IMR-90 (cell line): ENCODE data around the gene FAM240A. TPM values are rescaled to one million over a fixed set of nuclear protein-coding genes. Genes with fewer than 3 reads are reported as not detected.

Source experiments
- ATAC-seq: fragments of 200-7000 bp; cut with Tn5 transposase; 2 replicates; pipeline ENCODE4 v1.9.1; 2020; ENCODE audit warnings: low read depth, mild to moderate bottlenecking, moderate library complexity
- BruUV-seq: library from RNA; stranded (reverse); fragments of 400-500 nt; replicated peaks from 2 replicates; lab custom pipeline; 2021; lab: Mats Ljungman, UMichigan
- CTCF ChIA-PET: fragments of 300-600 bp; formaldehyde crosslinking; extraction: SDS; loops from one replicate; lab custom pipeline; 2021; ENCODE audit warnings: antibody characterized with exemption; lab: Yijun Ruan, JAX
- POLR2A ChIA-PET: fragments of 300-600 bp; sonication (Branson Sonifier 250); formaldehyde crosslinking; loops from one replicate; lab custom pipeline; 2022; ENCODE audit warnings: antibody characterized with exemption; ENCODE audit not compliant: unreplicated experiment; lab: Charles Lee
- DNase-seq: peaks from one replicate; pipeline ENCODE4 v3.0.0; 2013
- H2AFZ ChIP-seq: replicated peaks from 2 replicates; pipeline ENCODE3; 2013; ENCODE audit warnings: low read length, mild to moderate bottlenecking; ENCODE audit not compliant: poor library complexity
- H2AK5ac ChIP-seq: 2 replicates; pipeline ENCODE4 v1.6.1; 2013; ENCODE audit warnings: low read depth, low read length, inconsistent platforms
- H2AK9ac ChIP-seq: replicated peaks from 2 replicates; pipeline ENCODE3; 2013; ENCODE audit warnings: mild to moderate bottlenecking, low read depth, low read length, moderate library complexity; ENCODE audit not compliant: poor library complexity
- H2BK120ac ChIP-seq: 2 replicates; pipeline ENCODE4 v1.6.1; 2013; ENCODE audit warnings: low read depth, low read length, inconsistent platforms
- H2BK15ac ChIP-seq: 3 replicates; pipeline ENCODE4 v1.6.1; 2013; ENCODE audit warnings: low read depth, low read length, inconsistent platforms
- H2BK20ac ChIP-seq: 2 replicates; pipeline ENCODE4 v1.6.1; 2013; ENCODE audit warnings: low read depth, mild to moderate bottlenecking, inconsistent platforms, low read length, moderate library complexity
- H2BK5ac ChIP-seq: 2 replicates; pipeline ENCODE4 v1.6.1; 2013; ENCODE audit warnings: mild to moderate bottlenecking, low read depth, low read length, inconsistent platforms; ENCODE audit not compliant: poor library complexity, severe bottlenecking
- H3K14ac ChIP-seq: replicated peaks from 2 replicates; pipeline ENCODE4 v1.6.1; 2013; ENCODE audit warnings: low read depth, low read length, inconsistent platforms
- H3K18ac ChIP-seq: 2 replicates; pipeline ENCODE4 v1.6.1; 2013; ENCODE audit warnings: low read depth, low read length, control low read depth
- H3K23ac ChIP-seq: 2 replicates; pipeline ENCODE4 v1.6.1; 2013; ENCODE audit warnings: low read depth, low read length, inconsistent platforms
- H3K27ac ChIP-seq: 2 replicates; pipeline ENCODE4 v1.5.1; 2013; ENCODE audit warnings: mild to moderate bottlenecking, control low read depth, low read length; ENCODE audit not compliant: insufficient read depth
- H3K27me3 ChIP-seq: 2 replicates; pipeline ENCODE4 v1.6.1; 2013; ENCODE audit warnings: low read length; ENCODE audit not compliant: control insufficient read depth, insufficient read depth
- H3K36me3 ChIP-seq: 2 replicates; pipeline ENCODE4 v1.6.1; 2013; ENCODE audit warnings: low read length, mixed read lengths; ENCODE audit not compliant: control insufficient read depth, insufficient read depth
- H3K4ac ChIP-seq: 2 replicates; pipeline ENCODE4 v1.6.1; 2013; ENCODE audit warnings: low read depth, low read length, inconsistent platforms
- H3K4me1 ChIP-seq: 2 replicates; pipeline ENCODE4 v1.6.1; 2013; ENCODE audit warnings: low read length, mixed read lengths; ENCODE audit not compliant: control insufficient read depth, insufficient read depth
- H3K4me2 ChIP-seq: 2 replicates; pipeline ENCODE4 v1.6.1; 2013; ENCODE audit warnings: low read depth, mild to moderate bottlenecking, control low read depth, low read length, moderate library complexity
- H3K4me3 ChIP-seq: 2 replicates; pipeline ENCODE4 v1.5.1; 2013; ENCODE audit warnings: low read depth, mild to moderate bottlenecking, control low read depth, low read length, moderate library complexity; ENCODE audit not compliant: insufficient read depth
- H3K56ac ChIP-seq: 2 replicates; pipeline ENCODE4 v1.6.1; 2013; ENCODE audit warnings: low read length, inconsistent platforms; ENCODE audit not compliant: insufficient read depth; ENCODE audit errors: extremely low read depth
- H3K79me1 ChIP-seq, 2 experiments: 2 replicates each; pipeline ENCODE4 v1.6.1; 2013; ENCODE audit warnings: low read length in 2 of 2, inconsistent platforms in 1 of 2, low read depth in 1 of 2
- H3K9ac ChIP-seq: 2 replicates; pipeline ENCODE4 v1.6.1; 2013; ENCODE audit warnings: low read depth, low read length, control low read depth
- H3K9me1 ChIP-seq: 2 replicates; pipeline ENCODE4 v1.6.1; 2013; ENCODE audit warnings: low read length, inconsistent platforms; ENCODE audit not compliant: insufficient read depth
- H3K9me3 ChIP-seq: 2 replicates; pipeline ENCODE4 v1.6.1; 2013; ENCODE audit warnings: low read length; ENCODE audit not compliant: control insufficient read depth, insufficient read depth
- H4K20me1 ChIP-seq: 2 replicates; pipeline ENCODE4 v1.6.1; 2013; ENCODE audit warnings: low read length, inconsistent platforms; ENCODE audit not compliant: insufficient read depth
- H4K5ac ChIP-seq: 2 replicates; pipeline ENCODE4 v1.6.1; 2013; ENCODE audit warnings: mild to moderate bottlenecking, low read depth, low read length, control low read depth
- H4K8ac ChIP-seq, 2 experiments: 2 replicates each; pipeline ENCODE4 v1.6.1; 2013; ENCODE audit warnings: low read depth in 2 of 2, low read length in 2 of 2, control low read depth in 1 of 2, inconsistent platforms in 1 of 2
- H4K91ac ChIP-seq: 2 replicates; pipeline ENCODE4 v1.6.1; 2013; ENCODE audit warnings: low read depth, low read length, inconsistent platforms; ENCODE audit not compliant: insufficient read depth
- CEBPB ChIP-seq: IDR thresholded peaks from 2 replicates; pipeline ENCODE4 v1.6.1; 2012; ENCODE audit warnings: low read depth, low read length, improper control_type of control experiment
- CHD1 ChIP-seq: IDR thresholded peaks from 2 replicates; pipeline ENCODE4 v1.6.1; 2012; ENCODE audit warnings: low read depth, low read length, improper control_type of control experiment
- CTCF ChIP-seq: conservative IDR thresholded peaks from 2 replicates; pipeline ENCODE4 v1.5.1; 2012; ENCODE audit warnings: mild to moderate bottlenecking, low read depth, low read length, improper control_type of control experiment
- ELK1 ChIP-seq: fragments of 150-350 bp; IDR thresholded peaks from 2 replicates; pipeline ENCODE4 v1.6.1; 2016; ENCODE audit warnings: low read depth, mild to moderate bottlenecking, low read length, moderate library complexity, borderline replicate concordance
- FOS ChIP-seq: fragments of 150-350 bp; IDR thresholded peaks from 2 replicates; pipeline ENCODE4 v1.6.1; 2016; ENCODE audit warnings: low read depth, low read length
- MAFK ChIP-seq: IDR thresholded peaks from 2 replicates; pipeline ENCODE4 v1.6.1; 2012; ENCODE audit warnings: low read depth, low read length, improper control_type of control experiment
- MAZ ChIP-seq: IDR thresholded peaks from 2 replicates; pipeline ENCODE4 v1.6.1; 2012; ENCODE audit warnings: low read depth, mild to moderate bottlenecking, low read length, improper control_type of control experiment, moderate library complexity, borderline replicate concordance
- MXI1 ChIP-seq: IDR thresholded peaks from 2 replicates; pipeline ENCODE4 v1.6.1; 2012; ENCODE audit warnings: low read depth, mild to moderate bottlenecking, low read length, moderate library complexity, borderline replicate concordance
- NFE2L2 ChIP-seq: fragments of 150-350 bp; IDR thresholded peaks from 2 replicates; pipeline ENCODE4 v1.6.1; 2016; ENCODE audit warnings: low read depth, mild to moderate bottlenecking, low read length
- POLR2A ChIP-seq: IDR thresholded peaks from 2 replicates; pipeline ENCODE4 v1.6.1; 2012; ENCODE audit warnings: mild to moderate bottlenecking, low read depth, low read length
- RAD21 ChIP-seq: IDR thresholded peaks from 2 replicates; pipeline ENCODE4 v1.6.1; 2012; ENCODE audit warnings: low read length, improper control_type of control experiment
- RCOR1 ChIP-seq: IDR thresholded peaks from 2 replicates; pipeline ENCODE4 v1.6.1; 2012; ENCODE audit warnings: mild to moderate bottlenecking, low read length, improper control_type of control experiment; ENCODE audit not compliant: insufficient replicate concordance
- RFX5 ChIP-seq: IDR thresholded peaks from 2 replicates; pipeline ENCODE4 v1.8.0; 2012; ENCODE audit warnings: low read depth, mild to moderate bottlenecking, low read length, moderate library complexity
- SMC3 ChIP-seq: fragments of 150-350 bp; IDR thresholded peaks from 2 replicates; pipeline ENCODE4 v1.6.1; 2016; ENCODE audit warnings: low read depth, mild to moderate bottlenecking, antibody characterized with exemption, low read length, moderate library complexity
- WGBS, 2 experiments: methylation state at CpG; one replicate each; pipeline versions ENCODE4 v1.1.5 to v1.1.7; 2013; ENCODE audit warnings: missing lambda C conversion rate in 2 of 2; ENCODE audit not compliant: insufficient read length in 1 of 2; ENCODE audit errors: extremely low coverage in 2 of 2; 5-methylcytosine and 5-hydroxymethylcytosine counted together
- dilution Hi-C: fragments of 300-500 bp; cut with HindIII; formaldehyde crosslinking; loops from one replicate; pipeline ENCODE4 v1.14.3; 2018; ENCODE audit warnings: low sequenced_read_pairs; ENCODE audit not compliant: unreplicated experiment
- in situ Hi-C: fragments of 300-500 bp; cut with MboI; formaldehyde crosslinking; loops from 3 replicates; pipeline ENCODE4 v1.14.3; 2019; ENCODE audit warnings: low sequenced_read_pairs, inconsistent platforms, mixed read lengths
- intact Hi-C: fragments of 100-400 bp; cut with micrococcal nuclease; formaldehyde crosslinking; loops from 2 replicates; pipeline ENCODE4 v1.10.0; 2022
- polyA plus RNA-seq, 3 experiments: library from polyadenylated mRNA; depleted of rRNA; stranded (reverse); fragments of >200 nt; gene quantifications; 2 replicates each; pipeline ENCODE4 v1.2.3, GENCODE V29; 2012; ENCODE audit warnings: low replicate concordance in 1 of 3
- total RNA-seq: library from RNA; depleted of rRNA; stranded (reverse); fragments of >200 nt; gene quantifications from 2 replicates; pipeline ENCODE4 v1.2.3, GENCODE V29; 2012

FAM240A gene
- total and polyA plus RNA-seq, 2 of the 4 experiments (the other 2 are of a cell fraction): not detected

DNA sequence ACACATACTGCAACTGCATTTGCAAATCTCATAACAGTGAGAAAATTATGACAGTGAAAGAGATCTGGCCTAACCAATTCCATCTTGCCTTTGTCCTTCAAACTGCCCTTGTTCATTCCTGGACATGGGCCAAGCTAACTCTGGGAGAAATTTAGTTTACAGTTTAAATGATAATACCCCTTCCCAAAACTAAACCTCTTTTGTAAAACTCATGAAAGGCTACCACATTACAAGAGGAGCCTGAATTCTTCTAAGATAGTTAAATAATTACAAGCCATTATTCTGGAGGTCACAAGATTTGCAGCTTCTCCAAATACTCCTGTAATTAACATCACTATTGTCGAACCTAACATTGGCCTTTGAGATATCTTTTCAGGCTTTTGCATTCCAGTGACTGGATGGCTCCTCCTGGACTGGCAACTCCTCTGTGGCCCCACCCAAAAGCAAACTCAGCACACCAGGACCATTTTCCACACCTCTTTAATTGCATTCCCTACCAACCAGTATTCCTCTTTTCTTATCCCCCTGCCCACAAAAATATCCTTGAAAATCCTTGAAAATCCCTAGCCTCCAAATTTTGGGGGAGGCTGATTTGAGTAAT lies 8.8 kb upstream of the FAM240A start:
- Histone ChIP-seq H3K9me1 (no peaks in the 10 kb centered on the region), H3K9ac (no peak overlapping the region), H3K4me3 (no peak overlapping the region), H3K9me3 (no peaks in the 10 kb centered on the region), H3K4me1 (no peaks in the 10 kb centered on the region; the same call in 1 of the 2 replicates), H2BK5ac (no peak overlapping the region), H3K4ac (no peak overlapping the region), H3K79me1 (no peaks in the 10 kb centered on the region), H3K36me3 (no peaks in the 10 kb centered on the region), H4K91ac (no peak overlapping the region), H4K20me1 (no peaks in the 10 kb centered on the region), H3K27me3 (peaks cover 10% of the 10 kb centered on the region; the same call in 1 of the 2 replicates), H3K56ac (no peak overlapping the region), H2AK5ac (no peak overlapping the region), H4K8ac (no peak overlapping the region), H3K18ac (no peak overlapping the region), H3K4me2 (no peak overlapping the region), H2BK20ac (no peak overlapping the region), H3K27ac (no peak overlapping the region), H3K23ac (no peak overlapping the region), H2BK15ac (no peak overlapping the region), H4K5ac (no peak overlapping the region), H3K14ac (no peak overlapping the region), H2BK120ac (no peak overlapping the region), H2AK9ac (no peak overlapping the region), H2AFZ (no peak overlapping the region)
- no peak for DNase-seq
- dilution Hi-C loops (no loop called here), in situ Hi-C loops (no loop called here), intact Hi-C loops (no loop called here)
- 33% methylated on average over 1 of the region's 1 CpG; no CpG with 5 or more reads in 1 of the 2 experiments for WGBS, 2 experiments
- no peak for TF ChIP-seq ELK1
- no peak for TF ChIP-seq POLR2A
- TF ChIP-seq FOS: no peak
- no peak for TF ChIP-seq MXI1
- no peak for TF ChIP-seq CHD1
- TF ChIP-seq MAZ: no peak
- no peak for TF ChIP-seq NFE2L2
- TF ChIP-seq RCOR1: no peak
- TF ChIP-seq RFX5: no peak
- TF ChIP-seq CEBPB: no peak
- no peak for TF ChIP-seq CTCF
- TF ChIP-seq SMC3: no peak
- no peak for TF ChIP-seq RAD21
- no peak for TF ChIP-seq MAFK
- CTCF ChIA-PET: no interaction called here
- ATAC-seq: no peak
- no TSS peak for BruUV-seq
- POLR2A ChIA-PET: no interaction called here
